NCI-H146 treated with DMSO at 0.1 percent for 48 hours (cell line): ENCODE results near the gene MOGAT2.

Experiments used
- DNase-seq: peaks from one replicate; lab custom pipeline; 2025; ENCODE audit not compliant: unreplicated experiment; lab: John Stamatoyannopoulos, UW

Gene MOGAT2

DNA sequence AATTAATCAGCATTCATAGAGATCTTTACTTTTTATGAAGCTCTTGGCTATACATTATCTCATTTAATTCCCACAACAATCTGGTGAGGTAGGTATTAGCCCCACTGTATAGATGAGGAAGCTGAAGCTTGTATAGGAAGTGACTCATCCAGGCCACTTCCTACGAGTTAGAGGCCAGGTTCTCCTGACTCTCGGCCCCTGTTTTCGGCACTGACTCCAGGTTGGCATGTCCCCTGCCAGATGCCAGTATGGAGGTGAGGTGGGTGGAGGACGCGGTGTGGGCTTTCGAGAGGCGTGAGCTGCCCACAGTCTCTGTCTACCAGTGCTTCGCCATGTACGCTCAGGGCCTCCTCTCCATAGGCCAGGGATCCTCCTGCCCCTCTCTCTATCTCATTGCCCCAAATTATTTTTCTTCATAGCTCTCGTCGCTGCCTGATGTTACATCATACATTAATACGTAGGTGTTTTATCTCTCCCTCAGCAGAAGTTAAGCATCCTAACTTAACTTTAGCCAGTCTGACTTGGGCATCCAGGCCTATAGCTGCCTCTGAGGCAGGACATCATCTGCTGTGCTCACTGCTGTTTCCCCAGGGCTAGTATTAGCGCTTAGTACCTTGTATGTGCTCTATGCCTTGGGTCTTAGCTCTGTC, 59.9 kb downstream of the MOGAT2 start:
- no peak for DNase-seq

- no peak for DNase-seq
Observed at GRCh38 chr11:75778962-75779361, 61.3 kb downstream of the MOGAT2 start.

- DNase-seq = no peak
Observed at GRCh38 chr11:75779960-75780359, 62.3 kb downstream of the MOGAT2 start.

DNA sequence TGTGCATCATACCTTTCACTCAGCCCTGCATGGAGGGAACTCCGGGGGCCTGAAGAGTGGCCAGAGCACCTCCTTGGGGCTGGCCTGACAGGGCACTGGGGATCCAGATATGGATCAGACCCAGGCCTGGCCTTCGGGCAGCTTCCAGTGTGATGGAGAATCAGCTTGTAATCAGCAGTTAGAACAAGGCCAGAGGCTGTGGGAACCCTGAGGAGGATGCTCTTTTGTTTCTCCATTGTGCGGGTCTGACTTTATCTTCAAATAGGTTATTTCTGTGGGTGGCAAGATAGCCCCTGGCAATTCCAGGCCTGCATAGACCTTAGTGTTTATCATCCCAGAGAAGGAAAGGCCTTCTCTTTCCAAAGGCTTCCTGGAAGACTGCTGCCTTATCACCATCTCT, 63.2 kb downstream of the MOGAT2 start:
- no peak for DNase-seq

- DNase-seq = no peak
Observed at GRCh38 chr11:75781296-75781695, 63.7 kb downstream of the MOGAT2 start.

DNA sequence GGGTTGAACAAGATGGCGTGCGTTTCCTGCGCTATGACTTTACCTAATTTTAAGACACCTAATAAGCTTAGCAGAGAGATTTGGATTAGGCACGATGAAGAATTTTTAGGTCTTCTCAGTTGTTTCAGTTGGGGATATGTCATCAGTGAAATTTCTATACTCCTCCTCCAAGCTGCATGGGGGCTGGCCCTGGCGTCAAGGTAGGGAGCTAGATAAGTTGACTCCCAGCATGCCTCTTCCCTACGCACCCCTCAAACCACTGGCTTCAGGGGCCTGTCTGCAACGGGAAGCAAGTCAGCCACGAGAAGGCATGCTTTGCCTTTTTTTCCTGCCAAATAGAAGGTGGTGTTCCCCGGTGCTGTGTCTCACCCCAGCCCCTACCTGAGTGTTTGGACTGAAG, 64.2 kb downstream of the MOGAT2 start:
- DNase-seq = no peak
